Glomerular visceral epithelial cell (primary cell): ENCODE data around the gene GXYLT2.

Experiments used
- DNase-seq: peaks from one replicate; pipeline ENCODE4 v3.0.0-alpha.2; 2016; ENCODE audit errors: extremely low spot score

The GXYLT2 gene

GRCh38 chr3:72938471-72939265 is 50.8 kb downstream of the GXYLT2 start:
- DNase-seq: peak; percentile 66

DNA sequence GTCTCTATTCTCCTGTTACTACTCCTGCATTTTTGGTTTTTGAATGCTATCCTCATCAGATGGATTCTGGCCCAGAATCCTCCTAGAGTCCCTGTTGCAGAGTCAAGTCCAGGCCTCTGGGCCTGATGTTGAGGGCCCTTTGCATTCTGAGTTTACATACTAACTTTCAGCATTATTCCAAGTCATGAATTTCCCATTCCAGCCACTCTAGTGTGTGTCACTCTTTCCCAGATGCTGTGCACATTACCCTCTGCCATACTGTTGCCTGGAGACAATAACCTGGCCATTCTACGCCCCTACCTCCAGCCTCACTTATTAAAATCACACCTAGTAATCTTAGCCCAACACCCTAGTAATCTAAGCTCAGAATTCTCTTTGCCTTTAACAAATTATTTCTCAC is 53.4 kb downstream of the GXYLT2 start:
- DNase-seq: no peak

DNA sequence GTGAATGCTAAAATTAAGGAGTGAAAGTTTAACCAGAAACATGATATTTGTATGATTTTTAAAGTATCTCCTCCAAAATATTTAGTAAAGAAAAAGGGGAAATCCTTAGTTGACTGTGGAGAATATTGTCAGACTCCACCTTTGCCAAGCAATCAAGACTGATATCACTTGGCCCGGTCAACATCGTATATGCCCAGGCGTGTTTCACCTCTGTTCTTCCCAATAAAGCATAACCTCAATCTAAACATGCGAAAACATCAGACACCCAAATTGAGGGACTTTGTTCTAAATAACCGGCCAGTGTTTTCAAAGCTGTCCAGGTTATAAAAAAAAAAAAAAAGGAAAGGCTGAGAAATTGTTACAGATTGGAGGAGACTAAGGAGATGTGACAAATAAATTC is 54.6 kb downstream of the GXYLT2 start:
- DNase-seq: no peak

GRCh38 chr3:72944696-72945095 is 56.9 kb downstream of the GXYLT2 start:
- DNase-seq: no peak

- no peak for DNase-seq
Measured at GRCh38 chr3:72947715-72948490, 60.1 kb downstream of the GXYLT2 start.

GRCh38 chr3:72949016-72949415 is 61.2 kb downstream of the GXYLT2 start:
- DNase-seq: no peak

DNA sequence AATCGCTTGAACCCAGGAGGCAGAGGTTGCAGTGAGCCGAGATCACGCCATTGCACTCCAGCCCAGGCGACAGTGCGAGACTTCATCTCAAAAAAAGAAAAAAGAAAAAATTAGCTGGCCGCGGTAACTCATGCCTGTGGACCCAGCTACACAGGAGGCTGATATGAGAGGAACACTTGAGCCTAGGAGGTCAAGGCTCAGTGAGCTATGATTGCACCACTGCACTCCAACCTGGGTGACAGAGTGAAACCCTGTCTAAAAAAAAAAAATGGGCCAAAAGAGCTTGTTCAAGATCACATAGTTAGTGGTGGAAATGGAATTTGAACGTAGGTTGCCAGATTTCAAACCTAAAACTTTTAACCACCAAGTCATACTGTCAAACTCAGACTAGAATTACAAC is 62.5 kb downstream of the GXYLT2 start:
- DNase-seq: no peak

GRCh38 chr3:72950801-72951200 is 63.0 kb downstream of the GXYLT2 start:
- no peak for DNase-seq

DNA sequence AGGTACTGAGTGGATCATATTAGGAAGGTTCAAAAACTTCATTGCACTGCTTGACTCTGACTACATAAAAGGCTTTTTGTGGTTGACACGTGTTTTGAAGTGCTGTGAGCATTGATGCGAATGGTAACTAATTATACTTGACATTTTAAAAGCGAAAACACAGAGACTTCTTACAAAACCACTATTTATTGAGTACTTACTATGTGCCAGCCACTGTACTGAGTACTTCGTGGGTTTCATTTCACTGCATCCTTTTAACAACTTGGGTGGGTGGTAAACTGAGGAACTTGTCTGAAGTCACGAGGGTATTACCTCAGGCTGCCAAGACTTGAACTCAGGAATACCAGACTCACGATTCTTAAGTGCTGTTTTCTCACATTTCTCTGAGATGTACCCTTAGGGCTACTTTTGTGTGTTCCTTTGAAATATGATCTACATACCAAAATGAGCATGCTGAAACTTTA is 63.4 kb downstream of the GXYLT2 start:
- no peak for DNase-seq

DNA sequence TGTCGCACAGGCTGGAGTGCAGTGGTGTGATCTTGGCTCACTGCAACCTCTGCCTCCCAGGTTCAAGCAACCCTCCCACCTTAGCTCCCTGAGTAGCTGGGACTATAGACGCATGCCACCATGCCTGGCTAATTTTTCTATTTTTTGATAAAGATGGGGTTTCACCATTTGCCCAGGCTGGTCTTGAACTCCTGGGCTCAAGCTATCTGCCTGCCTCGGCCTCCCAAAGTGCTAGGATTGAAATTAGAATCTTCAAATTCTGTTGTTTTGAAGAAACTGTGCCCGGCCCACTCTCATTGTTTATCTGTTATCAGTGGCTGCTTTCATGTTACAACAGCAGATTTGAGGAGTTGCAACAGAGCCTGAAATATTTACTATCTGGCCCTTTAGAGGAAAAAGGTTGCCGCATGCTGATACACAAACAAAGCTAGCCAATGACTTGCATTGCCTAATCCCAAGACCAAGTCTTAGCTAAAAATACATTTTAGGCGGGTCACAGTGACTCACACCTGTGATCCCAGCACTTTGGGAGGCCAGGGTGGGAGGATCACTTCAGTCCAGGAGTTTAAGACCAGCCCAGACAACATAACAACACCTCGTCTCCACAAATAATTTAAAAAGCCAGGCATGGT is 65.6 kb downstream of the GXYLT2 start:
- DNase-seq: no peak

DNA sequence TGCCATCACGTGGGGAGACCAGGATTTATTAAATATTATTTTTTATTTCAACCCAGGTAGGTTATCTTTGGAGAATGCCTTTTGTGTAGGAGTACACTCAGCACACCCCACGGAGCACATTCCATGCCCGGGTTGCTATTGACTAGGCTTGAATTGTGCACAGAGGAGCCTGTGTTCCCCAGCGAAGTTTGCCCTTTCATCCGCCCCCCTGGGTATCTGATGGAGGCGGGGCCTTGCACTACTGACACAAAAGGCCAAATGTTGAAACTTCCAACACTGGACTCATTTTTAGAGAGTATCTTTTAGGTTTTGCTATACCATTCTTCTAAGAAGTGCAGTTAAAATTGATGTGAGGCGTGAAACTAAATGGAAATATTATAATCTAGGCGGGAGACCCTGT is 69.5 kb downstream of the GXYLT2 start:
- DNase-seq: no peak

DNA sequence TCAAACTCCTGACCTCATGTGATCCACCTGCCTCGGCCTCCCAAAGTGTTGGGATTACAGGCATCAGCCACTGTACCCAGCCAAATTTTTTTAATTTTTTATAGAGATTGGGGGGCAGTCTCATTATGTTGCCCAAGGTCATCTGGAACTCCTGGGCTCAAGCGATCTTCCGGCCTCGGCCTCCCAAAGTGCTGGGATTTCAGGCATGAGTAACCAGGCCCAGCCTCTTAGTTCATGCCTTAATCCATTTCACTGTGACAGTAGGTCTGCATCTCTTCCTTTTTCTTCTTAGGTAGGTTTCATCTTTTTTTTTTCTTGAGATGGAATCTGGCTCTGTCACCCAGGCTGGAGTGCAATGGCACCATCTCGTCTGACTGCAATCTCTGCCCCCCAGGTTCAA is 71.5 kb downstream of the GXYLT2 start:
- DNase-seq: no peak

- peak; percentile 38 for DNase-seq
Measured at GRCh38 chr3:72960812-72961518, 73.1 kb downstream of the GXYLT2 start.

GRCh38 chr3:72961752-72962151 is 73.9 kb downstream of the GXYLT2 start:
- DNase-seq: no peak

GRCh38 chr3:72962317-72962716 is 74.5 kb downstream of the GXYLT2 start:
- no peak for DNase-seq

DNA sequence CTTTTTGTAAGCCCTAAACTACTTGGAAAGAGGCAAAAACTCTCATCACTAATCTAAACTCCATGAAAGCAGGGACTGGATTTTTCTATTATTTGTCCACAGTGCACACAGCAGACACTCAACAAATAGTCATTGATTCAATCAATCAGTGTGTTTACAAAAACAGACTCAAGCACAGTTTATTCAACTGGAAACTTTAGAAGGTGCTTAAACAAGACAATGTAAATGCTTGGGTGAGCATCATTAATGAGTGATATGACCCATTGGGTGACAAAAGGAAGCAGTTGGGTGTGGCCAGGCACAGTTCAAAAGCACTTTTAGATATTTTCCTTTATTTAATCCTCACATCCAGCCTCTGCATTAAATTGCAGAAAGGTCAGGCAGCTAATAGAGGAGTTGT is 76.8 kb downstream of the GXYLT2 start:
- no peak for DNase-seq

GRCh38 chr3:72968266-72968664 is 80.4 kb downstream of the GXYLT2 start:
- DNase-seq: no peak

DNA sequence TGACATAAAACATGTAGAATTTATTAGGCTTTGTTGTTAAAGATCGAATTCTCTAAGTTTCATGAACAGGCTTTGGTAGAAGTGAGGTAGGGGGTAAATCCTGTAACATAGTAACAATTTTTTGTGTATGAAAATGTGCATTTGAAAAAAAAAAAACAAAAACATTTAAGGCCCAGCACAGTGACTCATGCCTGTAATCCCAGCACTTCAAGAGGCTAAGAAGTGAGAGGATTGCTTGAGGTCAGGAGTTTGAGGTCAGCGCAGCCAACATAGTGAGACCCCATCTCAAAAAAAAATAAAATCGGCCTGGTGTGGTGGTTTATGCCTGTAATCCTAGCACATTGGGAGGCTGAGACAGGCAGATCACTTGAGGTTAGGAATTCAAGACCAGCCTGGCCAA is 81.9 kb downstream of the GXYLT2 start:
- DNase-seq: no peak

DNA sequence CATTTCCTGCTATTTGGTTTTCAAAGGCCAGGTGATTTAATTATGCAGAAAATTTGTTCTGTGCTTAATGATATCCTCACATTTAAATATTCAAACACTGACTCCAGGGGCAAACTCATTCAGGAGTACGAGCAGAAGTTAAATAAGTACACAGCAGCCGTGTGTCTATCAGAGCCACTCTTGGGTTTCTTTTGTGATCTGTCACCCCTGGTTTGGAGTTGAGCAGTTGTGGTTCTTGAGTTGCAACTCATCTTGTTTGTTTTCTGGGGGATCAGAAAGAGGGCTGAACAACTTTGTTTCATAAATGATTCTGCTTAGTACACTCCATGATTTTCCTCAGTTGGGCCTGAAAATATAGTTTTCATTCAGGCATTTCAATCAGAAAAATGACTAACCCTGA is 83.1 kb downstream of the GXYLT2 start:
- no peak for DNase-seq

- DNase-seq: no peak
Measured at GRCh38 chr3:72972706-72973030, 84.8 kb downstream of the GXYLT2 start.

DNA sequence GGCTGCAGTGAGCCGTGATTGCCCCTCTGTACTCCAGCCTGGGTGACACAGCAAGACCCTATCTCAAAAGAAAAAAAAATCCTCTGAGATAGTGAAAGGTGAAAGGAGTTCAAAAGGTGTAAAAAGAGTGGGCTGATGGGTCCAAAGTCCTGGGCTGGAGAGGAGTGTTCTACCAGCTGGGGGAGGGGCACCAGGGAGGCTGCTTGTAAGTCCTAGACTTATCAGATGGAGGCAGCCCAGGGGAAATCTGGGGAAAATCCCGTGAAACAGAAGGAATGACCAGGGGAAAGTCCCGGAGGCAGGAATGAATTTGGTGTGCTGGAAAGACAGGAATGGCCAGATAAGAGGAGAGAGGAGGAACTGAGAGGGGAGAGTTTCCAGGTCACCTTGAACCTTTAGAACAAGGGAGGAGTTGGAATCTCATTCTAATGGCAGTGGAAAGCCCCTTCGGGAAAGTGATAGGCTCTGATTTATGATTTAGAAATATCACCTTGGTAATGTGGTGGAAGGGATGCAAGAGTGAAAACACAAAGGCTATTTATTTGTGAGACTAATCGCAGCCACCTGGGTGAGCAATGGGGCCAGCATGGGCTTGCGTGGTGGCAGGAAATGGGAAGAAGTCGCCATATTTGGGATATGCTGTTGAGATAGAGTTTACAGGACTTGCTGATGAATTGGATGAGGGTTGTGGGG is 85.3 kb downstream of the GXYLT2 start:
- DNase-seq: peak; percentile 83

- DNase-seq: no peak
Measured at GRCh38 chr3:72973786-72974185, 85.9 kb downstream of the GXYLT2 start.
